Panc1 (cell line): ENCODE results near the gene MYMK. TPM values are rescaled to one million over a fixed set of nuclear protein-coding genes. Genes with fewer than 3 reads are reported as not detected.

Source experiments
- ATAC-seq: fragments of 200-7000 bp; cut with Tn5 transposase; 2 replicates; pipeline ENCODE4 v1.9.1; 2020; ENCODE audit warnings: mild to moderate bottlenecking, moderate library complexity
- BruUV-seq: library from RNA; stranded (reverse); fragments of 400-500 nt; replicated peaks from 2 replicates; lab custom pipeline; 2021; lab: Mats Ljungman, UMichigan
- CTCF ChIA-PET: fragments of 300-600 bp; sonication (Branson Sonifier 250); formaldehyde crosslinking; loops from one replicate; lab custom pipeline; 2022; ENCODE audit warnings: antibody characterized with exemption; lab: Charles Lee
- POLR2A ChIA-PET: fragments of 300-600 bp; sonication (Branson Sonifier 250); formaldehyde crosslinking; loops from one replicate; lab custom pipeline; 2022; ENCODE audit warnings: antibody characterized with exemption; lab: Charles Lee
- DNase-seq: peaks from one replicate; pipeline ENCODE4 v3.0.0-alpha.2; 2010; ENCODE audit warnings: low read depth, low spot score
- H3K27ac ChIP-seq: 2 replicates; pipeline ENCODE4 v1.5.1; 2011; ENCODE audit warnings: mild to moderate bottlenecking, low read length, inconsistent platforms
- H3K27me3 ChIP-seq: fragments of 200-500 bp; sonication (Bioruptor generic); 2 replicates; pipeline ENCODE4 v1.6.0; 2014; ENCODE audit warnings: low read length, inconsistent platforms; ENCODE audit not compliant: control insufficient read depth, insufficient read depth
- H3K36me3 ChIP-seq: fragments of 200-500 bp; sonication (Bioruptor generic); 2 replicates; pipeline ENCODE4 v1.5.1; 2014; ENCODE audit warnings: inconsistent platforms, mild to moderate bottlenecking, low read length, moderate library complexity; ENCODE audit not compliant: control insufficient read depth, insufficient read depth
- H3K4me1 ChIP-seq: 2 replicates; pipeline ENCODE4 v1.5.1; 2011; ENCODE audit warnings: inconsistent platforms, mild to moderate bottlenecking, low read length, moderate library complexity; ENCODE audit not compliant: control insufficient read depth, insufficient read depth
- H3K4me3 ChIP-seq, 2 experiments: 2 replicates each; pipeline ENCODE4 v1.5.1; 2011 to 2012; ENCODE audit warnings: low read depth in 2 of 2, low read length in 2 of 2, mild to moderate bottlenecking in 2 of 2, inconsistent platforms in 1 of 2, moderate library complexity in 1 of 2
- H3K9me3 ChIP-seq: fragments of 200-500 bp; sonication (Bioruptor generic); 2 replicates; pipeline ENCODE4 v1.5.1; 2014; ENCODE audit warnings: low read depth, mild to moderate bottlenecking, inconsistent platforms, low read length, moderate library complexity; ENCODE audit not compliant: control insufficient read depth, insufficient read depth
- CTCF ChIP-seq: fragments of 450-650 bp; IDR thresholded peaks from 2 replicates; pipeline ENCODE4 v1.5.1; 2017; ENCODE audit warnings: mild to moderate bottlenecking
- POLR2AphosphoS5 ChIP-seq: IDR thresholded peaks from 2 replicates; pipeline ENCODE4 v1.6.1; 2012; ENCODE audit warnings: mild to moderate bottlenecking, low read depth, low read length, moderate library complexity
- REST ChIP-seq, 2 experiments: IDR thresholded peaks; 2 replicates each; pipeline ENCODE4 v1.6.1; 2011 to 2012; ENCODE audit warnings: low read depth in 2 of 2, control low read depth in 1 of 2, low read length in 1 of 2, mild to moderate bottlenecking in 1 of 2, moderate library complexity in 1 of 2; ENCODE audit not compliant: insufficient read depth in 1 of 2
- SIN3A ChIP-seq: IDR thresholded peaks from 2 replicates; pipeline ENCODE4 v1.6.1; 2012; ENCODE audit warnings: low read depth, mild to moderate bottlenecking, low read length, moderate library complexity, borderline replicate concordance; ENCODE audit not compliant: insufficient read depth
- TCF7L2 ChIP-seq: IDR thresholded peaks from 2 replicates; pipeline ENCODE4 v1.6.1; 2011; ENCODE audit warnings: mild to moderate bottlenecking, low read depth, low read length, inconsistent platforms
- in situ Hi-C: cut with HindIII; loops from 2 replicates; pipeline ENCODE4 v1.10.0; 2016; ENCODE audit warnings: low sequenced_read_pairs, low pct_unique_long_range_greater_than_20kb
- intact Hi-C: fragments of 100-400 bp; cut with micrococcal nuclease; formaldehyde crosslinking; loops from one replicate; pipeline ENCODE4 v1.10.0; 2022; ENCODE audit not compliant: unreplicated experiment
- total RNA-seq: library from RNA; stranded (reverse); gene quantifications from one replicate; pipeline ENCODE4 v1.2.1, GENCODE V29; 2021; ENCODE audit not compliant: unreplicated experiment

Gene MYMK
- total RNA-seq, 1 experiment from 2014 or later, result not detected

DNA sequence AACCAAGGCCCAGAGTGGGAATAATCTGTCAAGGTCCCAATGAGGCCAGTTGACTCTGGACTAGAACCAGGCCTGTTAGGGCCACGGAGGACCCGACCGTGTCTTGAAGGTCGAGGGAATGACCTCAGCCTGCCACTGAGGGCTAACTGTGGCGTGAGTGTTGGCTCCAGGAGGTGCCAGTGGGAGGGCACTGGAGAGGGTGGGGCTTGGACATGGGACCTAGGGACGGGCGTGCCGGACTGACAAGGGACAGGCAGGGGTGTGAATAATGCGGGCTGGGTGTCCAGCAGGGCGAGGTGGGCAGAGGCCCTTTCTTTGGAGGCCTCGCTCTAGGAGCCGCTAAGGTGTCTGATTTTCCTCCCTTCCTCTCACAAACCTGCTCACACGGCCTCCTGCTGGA is 17.2 kb upstream of the MYMK start:
- ATAC-seq, result no peak
- intact Hi-C loops, result no loop called here

GRCh38 chr9:133540698-133541025 is 15.9 kb upstream of the MYMK start:
- intact Hi-C loops, result no loop called here
- Histone ChIP-seq H3K27me3 (no peaks in the 10 kb centered on the region), H3K4me3 (no peak overlapping the region), H3K27ac (no peak overlapping the region), H3K4me1 (no peaks in the 10 kb centered on the region), H3K36me3 (no peaks in the 10 kb centered on the region), H3K9me3 (no peaks in the 10 kb centered on the region)
- no TSS peak for BruUV-seq
- in situ Hi-C loops, result no loop called here
- DNase-seq (no peak), ATAC-seq (no peak)
- POLR2A ChIA-PET, result no interaction called here
- CTCF ChIA-PET, result no interaction called here
- no peak for TF ChIP-seq POLR2AphosphoS5
- no peak for TF ChIP-seq TCF7L2
- no peak for TF ChIP-seq SIN3A
- no peak for TF ChIP-seq REST (IDR thresholded peaks at IDR 0.05; ENCODE audit: insufficient read depth in 1 of 2, low read depth in 2 of 2, low read length in 1 of 2)
- TF ChIP-seq CTCF, result no peak

More for the DNA sequence above, 17.2 kb upstream of the MYMK start:
- TF ChIP-seq POLR2AphosphoS5, result no peak
- TF ChIP-seq TCF7L2, result no peak
- TF ChIP-seq CTCF, result no peak
- TF ChIP-seq SIN3A, result no peak
- no peak for TF ChIP-seq REST (IDR thresholded peaks at IDR 0.05; ENCODE audit: insufficient read depth in 1 of 2, low read depth in 2 of 2, low read length in 1 of 2)
- CTCF ChIA-PET, result no interaction called here
- H3K4me1 ChIP-seq, result no peaks in the 10 kb centered on the region
- POLR2A ChIA-PET, result no interaction called here
- no peak overlapping the region for H3K4me3 ChIP-seq
- no peaks in the 10 kb centered on the region for H3K9me3 ChIP-seq
- in situ Hi-C loops, result no loop called here
- no peaks in the 10 kb centered on the region for H3K27me3 ChIP-seq
- H3K27ac ChIP-seq, result no peak overlapping the region
- no TSS peak for BruUV-seq
- no peak for DNase-seq
- no peaks in the 10 kb centered on the region for H3K36me3 ChIP-seq
